Activated CD4-positive, alpha-beta memory T cell treated with anti-CD3 and anti-CD28 coated beads for 36 hours (primary cell): ENCODE results near the gene SHISA6. TPM values are rescaled to one million over a fixed set of nuclear protein-coding genes. Genes with fewer than 3 reads are reported as not detected.

Experiments
- CTCF ChIA-PET: fragments of 350-600 bp; sonication (Branson Sonifier 250); formaldehyde crosslinking; loops from one replicate; lab custom pipeline; 2021; ENCODE audit warnings: antibody characterized with exemption, inconsistent platforms; lab: Charles Lee
- POLR2A ChIA-PET: fragments of 350-600 bp; sonication (Branson Sonifier 250); formaldehyde crosslinking; loops from one replicate; lab custom pipeline; 2021; ENCODE audit warnings: antibody characterized with exemption; lab: Charles Lee
- DNase-seq: peaks from one replicate; pipeline ENCODE4 v3.0.0-alpha.2; 2020
- H3K27ac Mint-ChIP-seq: one replicate; pipeline ENCODE4 v1.8.0; 2021; ENCODE audit warnings: mixed read lengths
- H3K27me3 Mint-ChIP-seq: one replicate; pipeline ENCODE4 v1.8.0; 2021; ENCODE audit warnings: mixed read lengths
- H3K36me3 Mint-ChIP-seq: one replicate; pipeline ENCODE4 v1.8.0; 2021; ENCODE audit warnings: mixed read lengths
- H3K4me1 Mint-ChIP-seq: one replicate; pipeline ENCODE4 v1.8.0; 2021; ENCODE audit warnings: low read depth, mixed read lengths
- H3K4me3 Mint-ChIP-seq: one replicate; pipeline ENCODE4 v1.8.0; 2021; ENCODE audit warnings: mild to moderate bottlenecking, mixed read lengths
- H3K9me3 Mint-ChIP-seq: one replicate; pipeline ENCODE4 v1.8.0; 2021; ENCODE audit warnings: mixed read lengths
- intact Hi-C: fragments of 100-400 bp; cut with micrococcal nuclease; formaldehyde crosslinking; loops from one replicate; pipeline ENCODE4 v1.15.1; 2023
- total RNA-seq, 2 experiments: library from RNA; stranded (reverse); gene quantifications; one replicate each; pipeline ENCODE4 v1.2.3, GENCODE V29; 2021

Gene SHISA6
- total RNA-seq, 2 experiments from 2014 or later, result not detected

GRCh38 chr17:11272191-11272590 lies 31.2 kb downstream of the SHISA6 start:
- ChIA-PET CTCF (interaction anchor here (0.7 kb wide), 1 partner anchor 27 kb away, joined by 5 read pairs; no protein-coding TSS in a partner anchor), POLR2A (no interaction called here)
- Mint-ChIP-seq H3K9me3 (peaks cover 4% of the 10 kb centered on the region), H3K27me3 (no peaks in the 10 kb centered on the region), H3K4me1 (no peaks in the 10 kb centered on the region), H3K27ac (no peak overlapping the region), H3K4me3 (no peak overlapping the region), H3K36me3 (no peaks in the 10 kb centered on the region)
- no peak for DNase-seq
- intact Hi-C loops, result no loop called here

GRCh38 chr17:11273596-11273995 lies 32.6 kb downstream of the SHISA6 start:
- Mint-ChIP-seq H3K9me3 (peaks cover 8% of the 10 kb centered on the region), H3K4me3 (no peak overlapping the region)
- CTCF ChIA-PET, result no interaction called here

GRCh38 chr17:11274106-11274505 lies 33.1 kb downstream of the SHISA6 start:
- intact Hi-C loops, result no loop called here
- Mint-ChIP-seq H3K36me3 (no peaks in the 10 kb centered on the region), H3K4me3 (no peak overlapping the region), H3K4me1 (no peaks in the 10 kb centered on the region), H3K27ac (no peak overlapping the region), H3K27me3 (no peaks in the 10 kb centered on the region), H3K9me3 (peaks cover 8% of the 10 kb centered on the region)
- POLR2A ChIA-PET, result no interaction called here
- CTCF ChIA-PET, result no interaction called here
- no peak for DNase-seq

More at GRCh38 chr17:11273596-11273995, 32.6 kb downstream of the SHISA6 start:
- Mint-ChIP-seq H3K36me3 (no peaks in the 10 kb centered on the region), H3K4me1 (no peaks in the 10 kb centered on the region), H3K27ac (no peak overlapping the region), H3K27me3 (no peaks in the 10 kb centered on the region)
- intact Hi-C loops, result no loop called here
- DNase-seq, result no peak
- POLR2A ChIA-PET, result no interaction called here

GRCh38 chr17:11276486-11276885 lies 35.5 kb downstream of the SHISA6 start:
- no peak overlapping the region for H3K27ac Mint-ChIP-seq
- no peak for DNase-seq
- intact Hi-C loops, result no loop called here
- ChIA-PET POLR2A (no interaction called here), CTCF (no interaction called here)
- no peaks in the 10 kb centered on the region for H3K4me1 Mint-ChIP-seq
- peaks cover 11% of the 10 kb centered on the region for H3K9me3 Mint-ChIP-seq
- H3K36me3 Mint-ChIP-seq, result no peaks in the 10 kb centered on the region
- no peaks in the 10 kb centered on the region for H3K27me3 Mint-ChIP-seq
- no peak overlapping the region for H3K4me3 Mint-ChIP-seq

- Mint-ChIP-seq H3K27ac (no peak overlapping the region), H3K4me3 (no peak overlapping the region), H3K4me1 (no peaks in the 10 kb centered on the region), H3K36me3 (no peaks in the 10 kb centered on the region), H3K9me3 (peaks cover 7% of the 10 kb centered on the region), H3K27me3 (no peaks in the 10 kb centered on the region)
- intact Hi-C loops, result no loop called here
- ChIA-PET POLR2A (no interaction called here), CTCF (no interaction called here)
- no peak for DNase-seq
These were observed 37.4 kb downstream of the SHISA6 start for GRCh38 chr17:11278186-11278991.

DNA sequence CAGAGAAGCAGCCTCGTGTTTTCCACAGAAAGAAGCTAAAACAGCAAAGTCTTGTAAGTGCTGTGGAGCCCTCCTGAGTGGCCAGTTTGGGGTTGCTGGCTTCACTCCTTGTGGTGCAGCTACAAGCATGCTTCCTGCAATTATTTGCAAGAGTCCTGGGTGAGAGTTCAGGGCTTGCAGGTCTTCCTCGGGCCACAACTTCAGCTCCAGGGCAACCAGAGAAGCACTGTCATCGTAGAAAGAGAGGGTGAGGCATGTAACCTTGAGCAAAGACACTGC lies 37.9 kb downstream of the SHISA6 start:
- H3K27ac Mint-ChIP-seq, result no peak overlapping the region
- intact Hi-C loops, result no loop called here
- ChIA-PET CTCF (no interaction called here), POLR2A (no interaction called here)
- H3K36me3 Mint-ChIP-seq, result no peaks in the 10 kb centered on the region
- no peak overlapping the region for H3K4me3 Mint-ChIP-seq
- H3K9me3 Mint-ChIP-seq, result peaks cover 7% of the 10 kb centered on the region
- no peak for DNase-seq
- H3K4me1 Mint-ChIP-seq, result no peaks in the 10 kb centered on the region
- H3K27me3 Mint-ChIP-seq, result no peaks in the 10 kb centered on the region

GRCh38 chr17:11279776-11280344 lies 38.8 kb downstream of the SHISA6 start:
- Mint-ChIP-seq H3K4me1 (no peaks in the 10 kb centered on the region), H3K9me3 (peaks cover 9% of the 10 kb centered on the region), H3K4me3 (no peak overlapping the region), H3K27me3 (no peaks in the 10 kb centered on the region), H3K27ac (no peak overlapping the region), H3K36me3 (no peaks in the 10 kb centered on the region)
- ChIA-PET CTCF (no interaction called here), POLR2A (no interaction called here)
- intact Hi-C loops, result no loop called here
- no peak for DNase-seq

GRCh38 chr17:11282586-11282985 lies 41.6 kb downstream of the SHISA6 start:
- Mint-ChIP-seq H3K4me3 (no peak overlapping the region), H3K36me3 (no peaks in the 10 kb centered on the region), H3K9me3 (peaks cover 8% of the 10 kb centered on the region), H3K27ac (no peak overlapping the region), H3K4me1 (no peaks in the 10 kb centered on the region), H3K27me3 (no peaks in the 10 kb centered on the region)
- DNase-seq, result no peak
- POLR2A ChIA-PET, result no interaction called here
- CTCF ChIA-PET, result no interaction called here
- intact Hi-C loops, result no loop called here

DNA sequence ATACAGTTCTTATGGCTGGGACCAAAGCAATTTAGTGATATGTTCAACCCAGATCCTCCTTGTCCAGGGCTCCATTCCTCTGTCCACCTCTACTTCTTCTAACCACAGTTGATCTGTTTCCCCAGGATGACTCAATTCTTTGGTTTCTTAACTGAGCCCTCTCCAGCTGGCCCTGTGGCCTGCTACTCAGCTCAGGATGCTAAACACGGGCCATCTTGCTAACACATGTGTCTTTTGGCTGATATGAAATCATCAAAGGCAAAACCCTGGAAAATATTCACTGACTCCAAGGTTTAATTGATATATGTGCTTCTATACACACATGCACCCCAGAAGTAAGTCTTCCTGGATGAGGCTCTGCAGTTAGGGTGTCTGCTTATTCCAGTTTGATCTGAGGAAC lies 43.8 kb downstream of the SHISA6 start:
- Mint-ChIP-seq H3K36me3 (no peaks in the 10 kb centered on the region), H3K9me3 (peaks cover 5% of the 10 kb centered on the region), H3K27ac (no peak overlapping the region), H3K27me3 (no peaks in the 10 kb centered on the region), H3K4me3 (no peak overlapping the region), H3K4me1 (no peaks in the 10 kb centered on the region)
- ChIA-PET POLR2A (no interaction called here), CTCF (no interaction called here)
- intact Hi-C loops, result no loop called here
- DNase-seq, result no peak

DNA sequence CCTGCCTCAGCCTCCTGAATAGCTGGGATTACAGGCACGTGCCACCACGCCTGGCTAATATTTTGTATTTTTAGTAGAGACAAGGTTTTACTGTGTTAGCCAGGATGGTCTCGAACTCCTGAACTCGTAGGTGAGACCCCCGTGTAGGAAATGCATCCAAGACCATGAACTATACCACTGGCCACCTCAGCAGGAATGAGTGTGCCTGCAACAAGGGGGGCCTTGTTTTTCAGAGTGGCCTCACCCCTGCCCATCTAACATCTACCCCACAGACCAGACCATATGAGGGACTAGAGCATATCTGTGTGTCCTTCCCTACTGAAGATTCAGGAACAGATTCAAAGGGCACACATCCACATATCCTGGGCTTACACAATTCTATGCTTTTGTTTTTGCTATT lies 44.9 kb downstream of the SHISA6 start:
- peaks cover 5% of the 10 kb centered on the region for H3K9me3 Mint-ChIP-seq
- no peaks in the 10 kb centered on the region for H3K27me3 Mint-ChIP-seq
- CTCF ChIA-PET, result no interaction called here
- DNase-seq, result no peak
- no peak overlapping the region for H3K27ac Mint-ChIP-seq
- H3K4me1 Mint-ChIP-seq, result no peaks in the 10 kb centered on the region
- intact Hi-C loops, result no loop called here
- POLR2A ChIA-PET, result no interaction called here
- no peak overlapping the region for H3K4me3 Mint-ChIP-seq
- H3K36me3 Mint-ChIP-seq, result no peaks in the 10 kb centered on the region

DNA sequence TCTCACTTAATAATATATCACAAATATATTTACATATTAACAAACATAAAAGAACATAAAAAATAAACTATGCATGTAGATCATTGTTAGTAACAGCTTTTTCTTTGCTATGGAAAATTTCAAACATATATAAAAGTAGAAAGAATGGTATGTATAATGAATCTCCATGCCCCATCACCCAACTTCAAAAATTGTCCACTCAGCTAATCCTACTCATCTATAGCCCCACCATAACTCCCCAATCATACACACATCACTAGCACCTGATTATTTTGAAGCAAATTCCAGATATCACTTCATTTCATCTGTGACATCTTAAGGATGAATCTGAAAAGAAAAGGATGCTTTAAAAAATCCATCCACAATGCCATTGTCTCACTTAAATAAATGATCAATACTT lies 46.8 kb downstream of the SHISA6 start:
- H3K9me3 Mint-ChIP-seq, result peaks cover 2% of the 10 kb centered on the region
- H3K27me3 Mint-ChIP-seq, result no peaks in the 10 kb centered on the region
- CTCF ChIA-PET, result no interaction called here
- POLR2A ChIA-PET, result no interaction called here
- no peaks in the 10 kb centered on the region for H3K4me1 Mint-ChIP-seq
- H3K27ac Mint-ChIP-seq, result no peak overlapping the region
- no peak for DNase-seq
- no peak overlapping the region for H3K4me3 Mint-ChIP-seq
- intact Hi-C loops, result no loop called here
- no peaks in the 10 kb centered on the region for H3K36me3 Mint-ChIP-seq

DNA sequence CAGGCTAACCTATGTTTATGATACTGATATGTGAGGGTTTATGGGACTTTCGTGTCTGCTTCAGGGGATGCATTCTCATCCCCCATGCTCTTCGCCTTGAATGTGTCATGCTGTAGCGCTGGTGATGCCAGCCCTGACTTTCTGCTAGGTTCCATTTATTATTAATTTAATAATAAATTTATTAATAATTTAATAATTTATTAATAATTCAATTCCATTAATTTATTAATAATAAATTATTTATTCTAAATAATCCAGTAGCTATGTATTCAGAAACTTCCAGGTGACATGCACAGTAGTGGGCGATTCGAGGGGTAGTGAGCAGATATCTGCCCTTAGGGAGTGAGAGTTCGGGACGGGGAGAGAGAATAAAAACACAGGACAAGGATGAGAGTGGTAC lies 49.8 kb downstream of the SHISA6 start:
- intact Hi-C loops, result no loop called here
- no peaks in the 10 kb centered on the region for H3K27me3 Mint-ChIP-seq
- H3K9me3 Mint-ChIP-seq, result peaks cover 2% of the 10 kb centered on the region
- H3K4me3 Mint-ChIP-seq, result no peak overlapping the region
- CTCF ChIA-PET, result no interaction called here
- no peaks in the 10 kb centered on the region for H3K36me3 Mint-ChIP-seq
- no peak for DNase-seq
- H3K4me1 Mint-ChIP-seq, result no peaks in the 10 kb centered on the region
- POLR2A ChIA-PET, result no interaction called here
- no peak overlapping the region for H3K27ac Mint-ChIP-seq

GRCh38 chr17:11292491-11292890 lies 51.5 kb downstream of the SHISA6 start:
- Mint-ChIP-seq H3K9me3 (peaks cover 2% of the 10 kb centered on the region), H3K4me3 (no peak overlapping the region), H3K36me3 (no peaks in the 10 kb centered on the region), H3K4me1 (no peaks in the 10 kb centered on the region), H3K27ac (no peak overlapping the region), H3K27me3 (no peaks in the 10 kb centered on the region)
- POLR2A ChIA-PET, result no interaction called here
- CTCF ChIA-PET, result no interaction called here
- no peak for DNase-seq
- intact Hi-C loops, result no loop called here
